GM08714 (cell line): Measurements from ENCODE around the gene LRCH2.

Source experiments
- H3K4me3 ChIP-seq: fragments of 200-500 bp; sonication (Bioruptor generic); 2 replicates; pipeline ENCODE4 v1.5.1; 2014; ENCODE audit warnings: mild to moderate bottlenecking, low read length, inconsistent platforms
- ZNF274 ChIP-seq: IDR thresholded peaks from 2 replicates; pipeline ENCODE4 v1.6.1; 2012; ENCODE audit warnings: mild to moderate bottlenecking, low read depth, low read length

The LRCH2 gene

DNA sequence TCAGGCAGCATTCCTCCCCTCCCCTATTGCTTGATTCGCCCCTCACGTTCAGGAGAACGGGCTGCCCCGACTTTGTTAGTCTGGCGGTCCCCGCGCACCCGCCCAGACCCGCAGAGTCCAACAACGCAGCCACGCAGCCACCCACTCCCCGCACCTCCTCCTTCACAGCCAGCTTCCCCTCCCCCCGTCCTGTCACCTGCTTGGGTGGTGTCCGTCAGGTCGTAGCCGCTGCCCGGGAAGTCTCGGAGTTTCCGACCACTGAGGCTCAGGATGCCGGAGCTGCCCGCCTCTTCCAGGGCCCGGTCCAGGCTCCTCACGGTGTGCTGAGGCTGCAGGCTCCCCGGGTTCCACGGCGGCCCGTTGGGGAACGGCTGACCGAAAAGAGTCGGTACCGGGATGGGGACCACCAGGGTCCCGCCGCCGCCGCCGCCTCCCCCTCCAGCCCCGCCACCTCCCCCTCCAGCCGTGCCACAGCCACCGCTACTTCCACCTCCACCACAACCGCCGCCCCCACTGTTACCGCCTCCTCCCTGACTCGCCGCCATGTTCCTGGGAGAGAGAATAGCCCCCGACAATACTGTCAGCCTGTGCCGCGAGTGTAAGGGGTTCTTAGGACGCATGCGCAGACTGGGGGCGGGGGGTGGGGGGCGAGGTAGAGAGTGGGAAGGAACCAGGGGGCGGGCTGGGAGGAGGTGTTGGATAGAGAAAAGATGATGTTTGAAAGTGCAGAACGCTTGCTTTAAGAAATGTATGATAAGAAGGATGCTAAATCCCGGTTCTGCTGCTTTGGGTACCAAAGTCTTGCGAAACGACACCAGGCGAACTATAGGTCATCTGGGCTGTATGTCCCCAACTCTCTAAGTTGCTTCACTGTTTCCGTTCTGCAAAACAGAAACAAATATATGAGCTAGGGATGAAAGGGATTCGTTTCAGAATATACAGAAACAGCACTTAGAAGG is at the start of gene LRCH2:
Gene LRCH2 (minus strand): TSS at position 600 of the 959 bp plus-strand sequence. CDS start 55 bp downstream, at position 545.
- TF ChIP-seq ZNF274, result no peak

GRCh38 chrX:115269051-115269683 is 35.3 kb upstream of the LRCH2 start:
- TF ChIP-seq ZNF274, result no peak

More for the DNA sequence above, at the start of gene LRCH2:
- no peak within 1 kb of the TSS; the same call in 1 of the 2 replicates for H3K4me3 ChIP-seq

DNA sequence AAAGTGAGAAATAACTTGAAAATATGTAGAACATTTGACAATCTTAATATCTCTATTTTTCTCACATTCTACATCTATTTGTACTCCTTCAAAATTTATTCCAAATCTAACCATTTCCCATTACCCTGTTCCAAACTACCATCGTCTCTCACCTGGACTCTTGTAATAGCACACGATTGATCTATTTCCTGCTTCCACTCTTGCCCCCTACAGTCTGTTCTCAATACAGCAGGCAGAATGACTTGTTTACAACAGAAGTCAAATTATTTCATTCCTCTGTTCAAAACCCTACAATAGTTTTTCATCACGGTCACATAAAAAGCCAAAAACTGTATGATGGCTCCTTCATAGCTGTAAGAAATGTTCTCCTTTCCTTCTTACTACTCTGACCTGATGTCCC is 34.5 kb upstream of the LRCH2 start:
- TF ChIP-seq ZNF274, result no peak
- H3K4me3 ChIP-seq, result no peak overlapping the region

More at GRCh38 chrX:115269051-115269683, 35.3 kb upstream of the LRCH2 start:
- no peak overlapping the region for H3K4me3 ChIP-seq

DNA sequence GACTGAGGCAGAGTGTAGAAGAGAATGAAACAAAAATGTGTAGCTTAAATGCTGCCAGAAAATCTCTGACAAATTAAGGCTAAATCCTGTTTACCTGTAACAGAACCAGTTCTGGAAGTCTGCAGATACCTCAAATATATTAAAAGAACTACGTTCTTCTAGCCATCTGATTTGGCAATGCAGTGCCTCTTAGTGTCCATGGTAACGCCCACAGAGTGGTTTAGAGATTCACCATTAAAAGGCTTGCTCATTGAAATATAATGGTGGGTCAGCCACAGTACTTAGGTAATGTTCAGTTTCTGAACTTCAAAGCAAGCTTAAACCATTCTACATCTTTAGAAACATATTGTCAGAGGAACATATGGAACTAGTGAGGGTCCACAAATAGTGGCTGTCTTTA is 32.4 kb upstream of the LRCH2 start:
- no peak overlapping the region for H3K4me3 ChIP-seq
- TF ChIP-seq ZNF274, result no peak

- TF ChIP-seq ZNF274, result no peak
- no peak overlapping the region for H3K4me3 ChIP-seq
Measured at GRCh38 chrX:115264009-115264408, 30.1 kb upstream of the LRCH2 start.

GRCh38 chrX:115261148-115261547 is 27.3 kb upstream of the LRCH2 start:
- TF ChIP-seq ZNF274, result no peak
- no peak overlapping the region for H3K4me3 ChIP-seq

GRCh38 chrX:115260330-115260729 is 26.4 kb upstream of the LRCH2 start:
- H3K4me3 ChIP-seq, result no peak overlapping the region
- TF ChIP-seq ZNF274, result no peak

- no peak overlapping the region for H3K4me3 ChIP-seq
- TF ChIP-seq ZNF274, result no peak
Measured at GRCh38 chrX:115259238-115259875, 25.5 kb upstream of the LRCH2 start.

DNA sequence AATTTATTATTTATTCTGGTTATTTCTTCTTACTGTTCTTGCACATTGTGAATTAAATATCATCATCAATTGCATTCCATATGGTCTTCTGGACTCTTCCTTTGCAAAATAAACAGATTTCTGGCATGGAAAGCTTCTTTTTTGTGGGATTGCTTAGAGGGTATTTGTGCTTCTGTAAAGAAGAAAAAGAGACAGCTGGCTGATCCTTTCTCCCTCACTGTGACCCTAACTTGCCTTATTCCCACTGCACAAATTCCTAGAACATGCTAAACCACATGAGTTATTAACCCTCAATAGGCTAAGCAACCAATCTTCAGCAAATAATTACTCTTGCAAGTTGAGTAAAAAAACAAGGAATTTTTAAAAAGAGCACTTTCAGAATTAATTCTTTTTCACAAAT is 23.8 kb upstream of the LRCH2 start:
- H3K4me3 ChIP-seq, result no peak overlapping the region
- no peak for TF ChIP-seq ZNF274

DNA sequence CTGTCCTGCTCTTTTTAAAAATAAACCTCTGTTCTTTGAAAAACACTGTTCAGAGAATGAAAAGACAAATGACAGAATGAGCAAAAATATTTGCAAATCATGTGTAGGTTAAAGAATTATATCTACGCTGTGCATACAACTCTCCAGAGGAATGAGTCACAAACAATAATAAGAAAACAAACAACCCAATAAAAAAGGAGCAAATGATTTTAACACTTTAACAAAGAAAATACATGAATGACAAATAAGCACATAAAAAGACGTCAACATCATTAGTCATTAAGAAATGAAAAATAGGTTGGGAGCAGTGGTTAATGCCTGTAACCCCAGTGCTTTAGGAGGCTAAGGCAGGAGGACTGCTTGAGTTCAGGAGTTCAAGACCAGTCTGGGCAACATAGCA is 21.1 kb upstream of the LRCH2 start:
- no peak for TF ChIP-seq ZNF274
- no peak overlapping the region for H3K4me3 ChIP-seq

- H3K4me3 ChIP-seq, result no peak overlapping the region
- no peak for TF ChIP-seq ZNF274
Measured at GRCh38 chrX:115251458-115252233, 17.8 kb upstream of the LRCH2 start.

- no peak overlapping the region for H3K4me3 ChIP-seq
- no peak for TF ChIP-seq ZNF274
Measured at GRCh38 chrX:115237056-115237455, 3.2 kb upstream of the LRCH2 start.

GRCh38 chrX:115236560-115236959 is 2.7 kb upstream of the LRCH2 start:
- no peak overlapping the region for H3K4me3 ChIP-seq
- no peak for TF ChIP-seq ZNF274

DNA sequence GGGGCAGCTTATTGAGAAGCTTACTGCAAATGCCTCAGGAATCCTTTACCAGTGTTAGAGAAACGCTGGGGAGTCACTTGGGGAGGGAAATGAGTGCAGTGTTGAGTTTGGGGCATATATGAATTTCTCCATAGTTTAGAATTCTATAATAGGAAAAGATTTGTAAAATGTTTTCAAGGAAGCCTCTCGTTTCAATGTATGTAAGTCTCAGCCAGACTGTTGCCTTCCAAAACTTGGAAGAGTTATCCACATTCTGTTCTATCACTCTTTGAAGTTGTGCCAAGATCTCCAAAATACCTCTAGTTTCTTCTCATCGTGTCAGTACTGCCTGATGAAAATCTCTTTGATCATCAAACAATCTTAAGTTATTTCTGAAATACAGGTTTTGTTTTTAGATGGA is 565 bp upstream of the LRCH2 start:
- no peak for TF ChIP-seq ZNF274
- H3K4me3 ChIP-seq, result no peak overlapping the region; the same call in 1 of the 2 replicates
